Mesendoderm (in vitro differentiated cells): ENCODE measurements around the gene SRRM4.

Source experiments
- DNase-seq: peaks from one replicate; pipeline ENCODE4 v3.0.0; 2013
- H2AK5ac ChIP-seq: 2 replicates; pipeline ENCODE4 v1.6.1; 2013; ENCODE audit warnings: low read length, inconsistent platforms
- H2BK120ac ChIP-seq: 2 replicates; pipeline ENCODE4 v1.6.1; 2013; ENCODE audit warnings: low read depth, mild to moderate bottlenecking, low read length, moderate library complexity, mixed read lengths
- H2BK15ac ChIP-seq: replicated peaks from 2 replicates; pipeline ENCODE4 v1.6.1; 2013; ENCODE audit warnings: low read depth, mild to moderate bottlenecking, moderate library complexity
- H2BK5ac ChIP-seq: 2 replicates; pipeline ENCODE4 v1.6.1; 2013; ENCODE audit warnings: low read length, inconsistent platforms
- H3K18ac ChIP-seq: 2 replicates; pipeline ENCODE4 v1.6.1; 2013; ENCODE audit warnings: mild to moderate bottlenecking, low read length, mixed read lengths
- H3K23ac ChIP-seq: one replicate; pipeline ENCODE4 v1.6.1; 2013; ENCODE audit warnings: low read length
- H3K27ac ChIP-seq: 2 replicates; pipeline ENCODE4 v1.5.1; 2013; ENCODE audit warnings: low read depth, mild to moderate bottlenecking, inconsistent platforms, low read length, moderate library complexity
- H3K27me3 ChIP-seq: 2 replicates; pipeline ENCODE4 v1.6.1; 2013; ENCODE audit warnings: low read length, control low read depth, mild to moderate bottlenecking, inconsistent platforms; ENCODE audit not compliant: insufficient read depth, poor library complexity
- H3K36me3 ChIP-seq: 2 replicates; pipeline ENCODE4 v1.6.1; 2013; ENCODE audit warnings: low read length, inconsistent platforms; ENCODE audit not compliant: control insufficient read depth, insufficient read depth
- H3K4ac ChIP-seq: one replicate; pipeline ENCODE4 v1.6.1; 2013; ENCODE audit warnings: low read depth, mild to moderate bottlenecking, low read length, moderate library complexity
- H3K4me1 ChIP-seq: 2 replicates; pipeline ENCODE4 v1.6.1; 2013; ENCODE audit warnings: low read depth, low read length, inconsistent platforms; ENCODE audit not compliant: control insufficient read depth
- H3K4me2 ChIP-seq: 2 replicates; pipeline ENCODE4 v1.6.1; 2013; ENCODE audit warnings: low read length
- H3K4me3 ChIP-seq: 2 replicates; pipeline ENCODE4 v1.5.1; 2013; ENCODE audit warnings: mild to moderate bottlenecking, low read length
- H3K56ac ChIP-seq: one replicate; pipeline ENCODE4 v1.6.1; 2013; ENCODE audit warnings: low read length
- H3K79me1 ChIP-seq: 2 replicates; pipeline ENCODE4 v1.6.1; 2013; ENCODE audit warnings: low read length, inconsistent platforms
- H3K79me2 ChIP-seq: 2 replicates; pipeline ENCODE4 v1.6.1; 2013; ENCODE audit warnings: mild to moderate bottlenecking, low read length; ENCODE audit not compliant: control insufficient read depth, insufficient read depth
- H3K9ac ChIP-seq: 2 replicates; pipeline ENCODE4 v1.6.1; 2013; ENCODE audit warnings: low read length, inconsistent platforms
- H4K5ac ChIP-seq: one replicate; pipeline ENCODE4 v1.6.1; 2013; ENCODE audit warnings: low read length
- H4K8ac ChIP-seq: one replicate; pipeline ENCODE4 v1.6.1; 2013; ENCODE audit warnings: low read depth, mild to moderate bottlenecking, control low read depth, low read length, moderate library complexity
- WGBS: extraction: QIAGEN DNeasy Blood & Tissue Kit; methylation state at CpG from one replicate; pipeline ENCODE4 v1.1.7; 2013; ENCODE audit warnings: low lambda C conversion rate, missing lambda C conversion rate; ENCODE audit not compliant: insufficient coverage; ENCODE audit errors: extremely low coverage; 5-methylcytosine and 5-hydroxymethylcytosine counted together

The SRRM4 gene

DNA sequence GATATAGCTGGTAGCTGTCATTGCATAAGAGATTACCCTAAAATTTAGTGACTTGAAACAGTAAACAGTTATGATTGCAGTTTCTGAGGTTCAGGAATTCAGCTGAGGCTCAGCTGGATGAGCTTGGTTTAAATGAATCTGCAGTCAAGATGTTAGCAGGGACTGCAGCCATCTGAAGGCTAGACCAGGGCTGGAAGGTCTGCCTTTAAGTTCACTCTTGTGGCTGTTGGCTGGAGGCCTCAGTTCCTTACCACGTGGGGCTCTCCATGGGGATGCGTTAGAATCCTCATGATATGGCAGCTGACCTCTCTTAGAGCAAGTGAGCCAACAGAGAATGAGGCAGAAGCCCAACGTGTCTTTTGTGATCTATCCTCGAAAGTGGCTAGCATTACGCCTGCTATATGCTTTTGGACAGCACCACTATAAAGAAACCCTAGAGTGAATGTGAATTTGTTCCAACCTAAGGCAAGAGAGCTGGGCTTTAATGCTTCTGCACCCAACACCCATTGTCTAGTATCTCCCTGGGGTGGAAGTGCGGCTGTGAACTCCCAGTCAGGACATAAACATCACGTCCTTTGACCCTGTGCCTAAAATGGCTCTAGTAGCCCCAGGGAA, 223.4 kb downstream of the SRRM4 start:
- WGBS: no CpG with 5 or more reads among the region's 7 CpGs
- H3K36me3 ChIP-seq: no peaks in the 10 kb centered on the region
- H2BK15ac ChIP-seq: no peak overlapping the region
- no peaks in the 10 kb centered on the region for H3K79me2 ChIP-seq
- H3K79me1 ChIP-seq: no peaks in the 10 kb centered on the region
- DNase-seq: no peak
- no peak overlapping the region for H3K9ac ChIP-seq
- no peak overlapping the region for H2BK5ac ChIP-seq
- no peak overlapping the region for H2AK5ac ChIP-seq
- H3K4ac ChIP-seq: no peak overlapping the region
- no peak overlapping the region for H3K4me2 ChIP-seq
- H3K23ac ChIP-seq: no peak overlapping the region
- no peak overlapping the region for H3K56ac ChIP-seq
- no peak overlapping the region for H4K8ac ChIP-seq
- H4K5ac ChIP-seq: no peak overlapping the region
- no peak overlapping the region for H2BK120ac ChIP-seq
- H3K27ac ChIP-seq: no peak overlapping the region
- no peak overlapping the region for H3K18ac ChIP-seq
- no peak overlapping the region for H3K4me3 ChIP-seq
- H3K4me1 ChIP-seq: no peaks in the 10 kb centered on the region
- no peaks in the 10 kb centered on the region for H3K27me3 ChIP-seq

DNA sequence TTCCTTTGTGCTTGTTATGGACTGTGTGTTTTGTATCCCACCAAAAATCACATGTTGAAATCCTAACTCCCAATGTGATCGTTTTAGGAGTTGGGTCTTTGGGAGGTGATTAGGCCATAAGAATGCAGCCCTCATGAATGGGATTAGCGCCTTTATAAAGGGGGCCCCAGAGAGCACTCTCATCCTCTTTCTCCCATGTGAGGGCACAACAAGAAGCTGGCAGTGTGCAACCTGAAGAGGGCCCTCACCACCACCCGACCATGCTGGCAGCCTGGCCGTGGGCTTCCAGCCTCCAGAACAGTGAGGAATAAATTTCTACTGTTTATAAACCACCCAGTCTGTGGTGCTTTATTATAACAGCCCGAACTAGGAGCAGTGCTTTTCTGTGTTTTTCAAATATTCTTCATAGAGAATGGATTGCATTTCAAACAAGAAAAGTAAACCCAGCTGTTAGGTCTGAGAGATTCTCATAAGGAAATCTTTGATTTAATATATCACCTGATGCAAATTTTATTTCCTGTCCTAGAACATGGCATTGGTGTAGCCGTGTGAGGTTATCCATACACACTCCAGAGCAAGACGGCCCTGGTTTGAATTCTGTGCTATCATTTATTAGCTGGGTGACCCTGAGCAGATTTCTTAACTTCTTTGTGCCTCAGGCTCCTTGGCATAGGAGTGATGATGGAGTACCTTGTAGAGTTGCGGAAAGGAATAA, 225.2 kb downstream of the SRRM4 start:
- Histone ChIP-seq H3K56ac (no peak overlapping the region), H2BK15ac (no peak overlapping the region), H3K27me3 (no peaks in the 10 kb centered on the region), H2BK5ac (no peak overlapping the region), H3K79me2 (no peaks in the 10 kb centered on the region), H3K18ac (no peak overlapping the region), H3K23ac (no peak overlapping the region), H3K4me3 (no peak overlapping the region), H3K79me1 (no peaks in the 10 kb centered on the region), H3K4ac (no peak overlapping the region), H4K5ac (no peak overlapping the region), H3K36me3 (no peaks in the 10 kb centered on the region), H3K9ac (no peak overlapping the region), H2AK5ac (no peak overlapping the region), H3K4me2 (no peak overlapping the region), H3K27ac (no peak overlapping the region), H3K4me1 (no peaks in the 10 kb centered on the region), H2BK120ac (no peak overlapping the region), H4K8ac (no peak overlapping the region)
- WGBS: no CpG with 5 or more reads among the region's 8 CpGs
- peak; percentile 49 for DNase-seq

DNA sequence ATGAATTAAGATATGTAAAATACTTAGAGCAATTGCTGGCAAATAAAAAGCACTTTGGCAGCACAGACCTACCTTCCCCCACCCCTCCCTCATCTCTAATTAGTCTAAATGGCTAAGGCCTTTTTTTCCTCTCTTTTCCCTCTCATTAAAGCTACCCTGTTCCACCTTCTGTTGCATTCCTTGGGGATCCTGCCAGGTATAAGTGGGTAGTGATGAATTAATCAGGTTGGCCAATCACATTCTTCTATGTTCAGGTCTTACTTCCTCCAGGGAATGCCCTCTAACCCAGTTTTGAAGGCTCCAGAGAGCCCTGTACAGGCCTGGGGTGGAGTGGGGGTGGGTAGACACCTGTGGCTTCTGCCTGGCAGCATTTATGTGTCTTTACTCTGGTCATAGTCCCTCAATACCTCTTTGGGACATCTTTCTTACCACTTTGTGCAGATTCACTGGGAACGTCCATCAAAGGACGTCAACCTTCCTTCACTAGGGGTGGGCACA, 225.8 kb downstream of the SRRM4 start:
- no peak for DNase-seq
- Histone ChIP-seq H2BK5ac (no peak overlapping the region), H3K27me3 (no peaks in the 10 kb centered on the region), H4K5ac (no peak overlapping the region), H3K9ac (no peak overlapping the region), H3K27ac (no peak overlapping the region), H2BK120ac (no peak overlapping the region), H2BK15ac (no peak overlapping the region), H3K56ac (no peak overlapping the region), H3K4me1 (no peaks in the 10 kb centered on the region), H2AK5ac (no peak overlapping the region), H3K79me1 (no peaks in the 10 kb centered on the region), H3K4me2 (no peak overlapping the region), H3K4me3 (no peak overlapping the region), H3K36me3 (no peaks in the 10 kb centered on the region), H3K18ac (no peak overlapping the region), H3K23ac (no peak overlapping the region), H4K8ac (no peak overlapping the region), H3K79me2 (no peaks in the 10 kb centered on the region), H3K4ac (no peak overlapping the region)
- WGBS: no CpG with 5 or more reads among the region's 2 CpGs

GRCh38 chr12:119208626-119209061, 227.3 kb downstream of the SRRM4 start:
- H3K4me2 ChIP-seq: no peak overlapping the region
- no peak overlapping the region for H2BK15ac ChIP-seq
- H3K79me2 ChIP-seq: no peaks in the 10 kb centered on the region
- no peak overlapping the region for H3K9ac ChIP-seq
- peak; percentile 96 for DNase-seq
- no peak overlapping the region for H4K5ac ChIP-seq
- no peak overlapping the region for H2BK5ac ChIP-seq
- no peak overlapping the region for H3K4me3 ChIP-seq
- H3K27me3 ChIP-seq: no peaks in the 10 kb centered on the region
- no peaks in the 10 kb centered on the region for H3K79me1 ChIP-seq
- H3K27ac ChIP-seq: no peak overlapping the region
- H3K4ac ChIP-seq: no peak overlapping the region
- no peaks in the 10 kb centered on the region for H3K4me1 ChIP-seq
- no peak overlapping the region for H4K8ac ChIP-seq
- no peak overlapping the region for H3K18ac ChIP-seq
- no peak overlapping the region for H2BK120ac ChIP-seq
- H3K36me3 ChIP-seq: no peaks in the 10 kb centered on the region
- no CpG with 5 or more reads among the region's 6 CpGs for WGBS
- H3K56ac ChIP-seq: no peak overlapping the region
- H2AK5ac ChIP-seq: no peak overlapping the region
- no peak overlapping the region for H3K23ac ChIP-seq

GRCh38 chr12:119211884-119212283, 230.5 kb downstream of the SRRM4 start:
- Histone ChIP-seq H3K27me3 (no peaks in the 10 kb centered on the region), H2BK5ac (no peak overlapping the region), H2AK5ac (no peak overlapping the region), H3K27ac (no peak overlapping the region), H3K4me2 (no peak overlapping the region), H4K5ac (no peak overlapping the region), H3K9ac (no peak overlapping the region), H3K79me2 (no peaks in the 10 kb centered on the region), H3K56ac (no peak overlapping the region), H2BK120ac (no peak overlapping the region), H2BK15ac (no peak overlapping the region), H3K23ac (no peak overlapping the region), H3K18ac (no peak overlapping the region), H3K36me3 (no peaks in the 10 kb centered on the region), H4K8ac (no peak overlapping the region), H3K79me1 (no peaks in the 10 kb centered on the region), H3K4ac (no peak overlapping the region), H3K4me1 (no peaks in the 10 kb centered on the region), H3K4me3 (no peak overlapping the region)
- no CpG with 5 or more reads among the region's 13 CpGs for WGBS
- DNase-seq: no peak
